K562 (cell line): ENCODE data around the gene LMBR1L. TPM values are rescaled to one million over a fixed set of nuclear protein-coding genes. Genes with fewer than 3 reads are reported as not detected.

Experiments used
- CTCF ChIP-seq, 3 experiments: IDR thresholded peaks in 2 of 3; conservative IDR thresholded peaks in 1 of 3; 2 replicates each; pipeline ENCODE4 v1.5.1; 2011 to 2012; ENCODE audit warnings: low read length in 3 of 3, mild to moderate bottlenecking in 3 of 3, control low read depth in 2 of 3, improper control_type of control experiment in 1 of 3, inconsistent platforms in 1 of 3, low read depth in 1 of 3, mixed read lengths in 1 of 3, moderate library complexity in 1 of 3; ENCODE audit not compliant: insufficient read depth in 2 of 3
- EP300 ChIP-seq: IDR thresholded peaks from 2 replicates; pipeline ENCODE4 v1.6.1; 2012; ENCODE audit warnings: low read length, improper control_type of control experiment
- NFXL1 ChIP-seq: fragments of 450-650 bp; formaldehyde crosslinking; IDR thresholded peaks from 2 replicates; pipeline ENCODE4 v1.4.0; 2021; ENCODE audit warnings: mild to moderate bottlenecking
- SUPT5H ChIP-seq: fragments of 450-650 bp; IDR thresholded peaks from 2 replicates; pipeline ENCODE4 v1.6.1; 2016
- TAF1 ChIP-seq: IDR thresholded peaks from 2 replicates; pipeline ENCODE4 v1.6.1; 2011; ENCODE audit warnings: mild to moderate bottlenecking, low read length, moderate library complexity; ENCODE audit not compliant: insufficient read depth, control insufficient read depth, severe bottlenecking; ENCODE audit errors: extremely low read depth
- ZBTB33 ChIP-seq: sonication (generic); formaldehyde crosslinking; IDR thresholded peaks from 2 replicates; pipeline ENCODE4 v1.8.1; 2023; ENCODE audit warnings: mild to moderate bottlenecking, missing genetic modification reagents
- ZKSCAN1 ChIP-seq: fragments of 150-350 bp; IDR thresholded peaks from 2 replicates; pipeline ENCODE4 v1.6.1; 2016; ENCODE audit warnings: low read depth, low read length
- ZNF133 ChIP-seq: fragments of 250-450 bp; sonication (Bioruptor Pico); IDR thresholded peaks from 2 replicates; pipeline ENCODE4 v1.4.0; 2020; ENCODE audit warnings: mild to moderate bottlenecking
- ZNF408 ChIP-seq: fragments of 250-450 bp; sonication (Bioruptor Pico); IDR thresholded peaks from 2 replicates; pipeline ENCODE4 v1.4.0; 2020; ENCODE audit warnings: low read depth, mild to moderate bottlenecking, moderate library complexity
- polyA plus RNA-seq, 8 experiments: library from polyadenylated mRNA; depleted of rRNA in 4 of 8; stranded (reverse) in 5 of 8; unstranded in 3 of 8; fragments of >200 nt; fragmentation: Nextera tagmentation in 2 of 8; fragmentation: Illumina TruSeq in 1 of 8; extraction: Ambion mirVana in 2 of 8; extraction: Trizol in 1 of 8; gene quantifications; 2 replicates each; pipeline versions ENCODE4 v1.2.1 to v1.2.3, GENCODE V29; 2011 to 2014; ENCODE audit warnings: inconsistent platforms in 1 of 8, missing spikeins in 1 of 8
- total RNA-seq, 7 experiments: library from RNA; depleted of rRNA in 6 of 7; stranded (reverse); fragments of >200 nt in 6 of 7; fragmentation: Illumina TruSeq in 2 of 7; extraction: Trizol in 2 of 7; gene quantifications; 2 replicates each; pipeline versions ENCODE4 v1.2.1 to v1.2.3, GENCODE V29; 2011 to 2021; ENCODE audit warnings: low replicate concordance in 1 of 7

Gene LMBR1L
- total and polyA plus RNA-seq, 9 of the 15 experiments (the other 6 are each of a cell fraction or from before 2014, with no cell fraction given), result 2.5 to 57.0 (median 31.1) TPM

DNA sequence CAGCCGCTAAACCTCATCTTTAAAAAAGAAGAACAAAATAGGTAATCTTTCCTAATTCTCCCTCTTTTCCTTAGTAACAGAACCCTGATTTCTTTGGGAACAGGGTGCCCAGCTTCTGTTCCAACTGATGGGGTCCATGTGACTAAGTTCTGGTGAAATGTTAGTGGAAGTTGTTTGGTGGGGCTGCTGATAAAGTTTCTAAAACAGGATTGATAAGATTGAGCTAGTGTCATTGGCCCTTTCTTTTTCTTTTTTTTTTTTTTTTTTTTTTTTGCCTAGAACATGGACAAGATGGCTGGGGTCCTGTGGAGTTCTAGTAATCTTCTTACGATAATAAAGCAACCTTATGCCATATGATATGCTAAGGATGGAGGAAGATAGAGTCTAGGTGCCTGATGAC, 36.7 kb upstream of the LMBR1L start (continued):
- TF ChIP-seq CTCF (IDR thresholded peaks at IDR 0.05 in 2 of 3, conservative IDR thresholded peaks at IDR 0.05 in 1 of 3; ENCODE audit: insufficient read depth in 2 of 3, low read depth in 1 of 3, low read length in 3 of 3) (no peak), NFXL1 (CRISPR knock-in tag) (no peak), SUPT5H (no peak), ZBTB33 (CRISPR knock-in tag) (peak; percentile 83; the same call in 1 of the 2 replicates), EP300 (no peak), TAF1 (no peak), ZNF408 (no peak), ZNF133 (CRISPR knock-in tag) (no peak), ZKSCAN1 (no peak)
